Measurements from ENCODE around the gene GALNTL6.

GRCh38 chr4:172928347-172928746 lies 1115.1 kb downstream of the GALNTL6 start:
- TF ChIP-seq POLR2A (IDR thresholded peaks at IDR 0.05; ENCODE audit: low read length), result no peak
- no peak for TF ChIP-seq GATA1 (IDR thresholded peaks at IDR 0.05; ENCODE audit: low read depth, low read length)
